Ectodermal cell (in vitro differentiated cells): ENCODE measurements around the gene HARBI1.
"Not testable (repeated sequence)": the region's sequence is repeated elsewhere in the genome, so short reads cannot be mapped to it uniquely, and the experiment has no call there.

Source experiments
- H3K27ac ChIP-seq: 2 replicates; pipeline ENCODE4 v1.7.0; 2013; ENCODE audit warnings: mild to moderate bottlenecking, low read depth, low read length; ENCODE audit not compliant: insufficient read depth, poor library complexity, severe bottlenecking
- H3K27me3 ChIP-seq: 2 replicates; pipeline ENCODE4 v1.7.0; 2013; ENCODE audit warnings: mild to moderate bottlenecking, low read length; ENCODE audit not compliant: insufficient read depth, control insufficient read depth, poor library complexity, severe bottlenecking
- H3K36me3 ChIP-seq: one replicate; pipeline ENCODE4 v1.7.0; 2013; ENCODE audit warnings: low read length; ENCODE audit not compliant: control insufficient read depth, insufficient read depth
- H3K4me1 ChIP-seq: one replicate; pipeline ENCODE4 v1.7.0; 2013; ENCODE audit warnings: low read length; ENCODE audit not compliant: control insufficient read depth, insufficient read depth
- H3K4me3 ChIP-seq: 2 replicates; pipeline ENCODE4 v1.7.0; 2013; ENCODE audit warnings: low read depth, low read length, control low read depth; ENCODE audit not compliant: insufficient read depth
- H3K9me3 ChIP-seq: 2 replicates; pipeline ENCODE4 v1.7.0; 2013; ENCODE audit warnings: mild to moderate bottlenecking, low read length, moderate library complexity; ENCODE audit not compliant: control insufficient read depth
- whole genome bisulfite sequencing, 2 experiments: methylation state at CpG; one replicate each; pipeline ENCODE4 v1.1.7; 2013; ENCODE audit warnings: missing lambda C conversion rate in 2 of 2; 5-methylcytosine and 5-hydroxymethylcytosine counted together

Gene HARBI1

GRCh38 chr11:46597609-46598219 is 19.3 kb downstream of the HARBI1 start:
- Histone ChIP-seq H3K4me1 (peaks cover 2% of the 10 kb centered on the region), H3K36me3 (no peaks in the 10 kb centered on the region), H3K9me3 (no peaks in the 10 kb centered on the region), H3K4me3 (no peak overlapping the region), H3K27me3 (no peaks in the 10 kb centered on the region), H3K27ac (no peak overlapping the region)
- 91 to 92% methylated on average over 5 to 6 of the region's 6 CpGs for WGBS, 2 experiments

GRCh38 chr11:46597155-46597554 is 19.9 kb downstream of the HARBI1 start:
- Histone ChIP-seq H3K4me1 (peaks cover 7% of the 10 kb centered on the region), H3K27ac (no peak overlapping the region), H3K27me3 (no peaks in the 10 kb centered on the region), H3K9me3 (no peaks in the 10 kb centered on the region), H3K4me3 (no peak overlapping the region), H3K36me3 (no peaks in the 10 kb centered on the region)
- 82 to 100% methylated on average over 1 of the region's 1 CpG for WGBS, 2 experiments

- Histone ChIP-seq H3K27me3 (no peaks in the 10 kb centered on the region), H3K27ac (no peak overlapping the region), H3K4me3 (no peak overlapping the region), H3K36me3 (no peaks in the 10 kb centered on the region), H3K4me1 (peaks cover 10% of the 10 kb centered on the region), H3K9me3 (no peaks in the 10 kb centered on the region)
- 91 to 95% methylated on average over 10 of the region's 10 CpGs for WGBS, 2 experiments
Observed at GRCh38 chr11:46594785-46595184, 22.2 kb downstream of the HARBI1 start.

- Histone ChIP-seq H3K36me3 (no peaks in the 10 kb centered on the region), H3K27me3 (no peaks in the 10 kb centered on the region), H3K27ac (no peak overlapping the region), H3K4me1 (peaks cover 10% of the 10 kb centered on the region), H3K9me3 (no peaks in the 10 kb centered on the region), H3K4me3 (peak overlapping the region; percentile 96)
- 51 to 53% methylated on average over 3 of the region's 3 CpGs for WGBS, 2 experiments
Observed at GRCh38 chr11:46594374-46594700, 22.7 kb downstream of the HARBI1 start.

- WGBS, 2 experiments = 2 to 3% methylated on average over 54 of the region's 54 CpGs
- H3K36me3 ChIP-seq = no peaks in the 10 kb centered on the region
- H3K4me1 ChIP-seq = peaks cover 10% of the 10 kb centered on the region
- peak within 1 kb of the TSS; percentile 96 for H3K4me3 ChIP-seq
- H3K27ac ChIP-seq = peak within 1 kb of the TSS; percentile 67
- H3K27me3 ChIP-seq = no peaks in the 10 kb centered on the region
- no peaks in the 10 kb centered on the region for H3K9me3 ChIP-seq
Observed at GRCh38 chr11:46593550-46594373, 23.3 kb downstream of the HARBI1 start, which contains the start of gene AMBRA1. TSS of gene AMBRA1 (minus strand) at chr11:46594023. CDS start at chr11:46548380, 45,643 bp downstream.

GRCh38 chr11:46590740-46591605 is 26.1 kb downstream of the HARBI1 start:
- Histone ChIP-seq H3K27ac (no peak overlapping the region), H3K27me3 (no peaks in the 10 kb centered on the region), H3K36me3 (no peaks in the 10 kb centered on the region), H3K9me3 (no peaks in the 10 kb centered on the region), H3K4me1 (peaks cover 10% of the 10 kb centered on the region), H3K4me3 (no peak overlapping the region)
- WGBS, 2 experiments = 86 to 87% methylated on average over 10 to 11 of the region's 11 CpGs

- Histone ChIP-seq H3K27ac (no peak overlapping the region), H3K4me3 (no peak overlapping the region), H3K27me3 (no peaks in the 10 kb centered on the region), H3K9me3 (no peaks in the 10 kb centered on the region), H3K36me3 (no peaks in the 10 kb centered on the region), H3K4me1 (peaks cover 10% of the 10 kb centered on the region)
Observed at GRCh38 chr11:46588915-46589314, 28.1 kb downstream of the HARBI1 start.

- Histone ChIP-seq H3K4me3 (no peak overlapping the region), H3K36me3 (no peaks in the 10 kb centered on the region), H3K27me3 (no peaks in the 10 kb centered on the region), H3K4me1 (peaks cover 10% of the 10 kb centered on the region), H3K27ac (no peak overlapping the region), H3K9me3 (no peaks in the 10 kb centered on the region)
- 88 to 89% methylated on average over 5 of the region's 5 CpGs for WGBS, 2 experiments
Observed at GRCh38 chr11:46588131-46588530, 28.9 kb downstream of the HARBI1 start.

- H3K4me1 ChIP-seq, H3K4me3 ChIP-seq, H3K27ac ChIP-seq, H3K9me3 ChIP-seq, H3K36me3 ChIP-seq, H3K27me3 ChIP-seq: not testable (repeated sequence)
- no CpG with 5 or more reads among the region's 1 CpG for WGBS, 2 experiments
Observed at GRCh38 chr11:46583513-46583912, 33.5 kb downstream of the HARBI1 start.

- Histone ChIP-seq H3K4me1 (no peaks in the 10 kb centered on the region), H3K27me3 (no peaks in the 10 kb centered on the region), H3K4me3 (no peak overlapping the region), H3K27ac (no peak overlapping the region), H3K36me3 (no peaks in the 10 kb centered on the region), H3K9me3 (no peaks in the 10 kb centered on the region)
- 89 to 97% methylated on average over 5 of the region's 5 CpGs for WGBS, 2 experiments
Observed at GRCh38 chr11:46582588-46582987, 34.4 kb downstream of the HARBI1 start.
